Measurements from ENCODE around the gene HNF4A. TPM values are rescaled to one million over a fixed set of nuclear protein-coding genes. Genes with fewer than 3 reads are reported as not detected.

Gene HNF4A
- polyA plus RNA-seq, 1 donor from 2014 or later: not detected

- H3K4me3 ChIP-seq (ENCODE audit: low read length): no peak overlapping the region
- no peak for TF ChIP-seq TAF1 (IDR thresholded peaks at IDR 0.05; ENCODE audit: low read depth)
- TF ChIP-seq MXI1 (conservative IDR thresholded peaks at IDR 0.05; ENCODE audit: poor library complexity, severe bottlenecking): no peak
- TF ChIP-seq POLR2AphosphoS5 (IDR thresholded peaks at IDR 0.05): no peak
- H3K79me2 ChIP-seq (replicated peaks; ENCODE audit: insufficient read depth, low read length): no peaks in the 10 kb centered on the region
- no peaks in the 10 kb centered on the region for H3K9me3 ChIP-seq (ENCODE audit: low read length)
- no peaks in the 10 kb centered on the region for H3F3A ChIP-seq (ENCODE audit: insufficient read depth, low read length, poor library complexity, severe bottlenecking)
- H3K36me3 ChIP-seq (ENCODE audit: insufficient read depth, low read length): no peaks in the 10 kb centered on the region
- no peaks in the 10 kb centered on the region for H3K27me3 ChIP-seq (ENCODE audit: insufficient read depth, low read depth, low read length)
- H3K4me2 ChIP-seq (ENCODE audit: low read length): no peak overlapping the region
- H2AFZ ChIP-seq (ENCODE audit: low read depth, low read length): no peak overlapping the region
- no peaks in the 10 kb centered on the region for H4K20me1 ChIP-seq (ENCODE audit: insufficient read depth)
- H3K27ac ChIP-seq (ENCODE audit: low read length): no peak overlapping the region
- no peaks in the 10 kb centered on the region for H3K9me2 ChIP-seq (ENCODE audit: insufficient read depth, low read length)
- H3K9ac ChIP-seq (ENCODE audit: low read length): no peak overlapping the region
These were observed 4.7 kb downstream of the HNF4A start for GRCh38 chr20:44360221-44360620.

- no peaks in the 10 kb centered on the region for H4K20me1 ChIP-seq (ENCODE audit: insufficient read depth)
- H3K4me3 ChIP-seq (ENCODE audit: low read length): no peak overlapping the region
- no peaks in the 10 kb centered on the region for H3K79me2 ChIP-seq (replicated peaks; ENCODE audit: insufficient read depth, low read length)
- no peaks in the 10 kb centered on the region for H3K27me3 ChIP-seq (ENCODE audit: insufficient read depth, low read depth, low read length)
- TF ChIP-seq TAF1 (IDR thresholded peaks at IDR 0.05; ENCODE audit: low read depth) (no peak), RAD21 (conservative IDR thresholded peaks at IDR 0.05) (no peak), POLR2AphosphoS5 (IDR thresholded peaks at IDR 0.05) (no peak), MXI1 (conservative IDR thresholded peaks at IDR 0.05; ENCODE audit: poor library complexity, severe bottlenecking) (no peak), EZH2 (IDR thresholded peaks at IDR 0.05; ENCODE audit: borderline replicate concordance, insufficient read depth, low read length, poor library complexity, severe bottlenecking) (no peak), REST (IDR thresholded peaks at IDR 0.05; ENCODE audit: borderline replicate concordance) (no peak), EP300 (conservative IDR thresholded peaks at IDR 0.05; ENCODE audit: poor library complexity, severe bottlenecking) (no peak), SMC3 (conservative IDR thresholded peaks at IDR 0.05; ENCODE audit: poor library complexity) (no peak)
- TF ChIP-seq, protein P1, sequence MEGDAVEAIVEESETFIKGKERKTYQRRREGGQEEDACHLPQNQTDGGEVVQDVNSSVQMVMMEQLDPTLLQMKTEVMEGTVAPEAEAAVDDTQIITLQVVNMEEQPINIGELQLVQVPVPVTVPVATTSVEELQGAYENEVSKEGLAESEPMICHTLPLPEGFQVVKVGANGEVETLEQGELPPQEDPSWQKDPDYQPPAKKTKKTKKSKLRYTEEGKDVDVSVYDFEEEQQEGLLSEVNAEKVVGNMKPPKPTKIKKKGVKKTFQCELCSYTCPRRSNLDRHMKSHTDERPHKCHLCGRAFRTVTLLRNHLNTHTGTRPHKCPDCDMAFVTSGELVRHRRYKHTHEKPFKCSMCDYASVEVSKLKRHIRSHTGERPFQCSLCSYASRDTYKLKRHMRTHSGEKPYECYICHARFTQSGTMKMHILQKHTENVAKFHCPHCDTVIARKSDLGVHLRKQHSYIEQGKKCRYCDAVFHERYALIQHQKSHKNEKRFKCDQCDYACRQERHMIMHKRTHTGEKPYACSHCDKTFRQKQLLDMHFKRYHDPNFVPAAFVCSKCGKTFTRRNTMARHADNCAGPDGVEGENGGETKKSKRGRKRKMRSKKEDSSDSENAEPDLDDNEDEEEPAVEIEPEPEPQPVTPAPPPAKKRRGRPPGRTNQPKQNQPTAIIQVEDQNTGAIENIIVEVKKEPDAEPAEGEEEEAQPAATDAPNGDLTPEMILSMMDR (IDR thresholded peaks at IDR 0.05; ENCODE audit: poor library complexity, severe bottlenecking): no peak
- no peak overlapping the region for H3K4me2 ChIP-seq (ENCODE audit: low read length)
- no peak overlapping the region for H3K27ac ChIP-seq (ENCODE audit: low read length)
- H3K9me2 ChIP-seq (ENCODE audit: insufficient read depth, low read length): no peaks in the 10 kb centered on the region
- no peak overlapping the region for H2AFZ ChIP-seq (ENCODE audit: low read depth, low read length)
- H3F3A ChIP-seq (ENCODE audit: insufficient read depth, low read length, poor library complexity, severe bottlenecking): no peaks in the 10 kb centered on the region
- H3K9me3 ChIP-seq (ENCODE audit: low read length): no peaks in the 10 kb centered on the region
- no peak overlapping the region for H3K9ac ChIP-seq (ENCODE audit: low read length)
- H3K36me3 ChIP-seq (ENCODE audit: insufficient read depth, low read length): no peaks in the 10 kb centered on the region
These were observed 5.5 kb downstream of the HNF4A start for GRCh38 chr20:44361021-44361420.
